ENCODE data around the gene HMSD. TPM values are rescaled to one million over a fixed set of nuclear protein-coding genes. Genes with fewer than 3 reads are reported as not detected.
A peak's percentile ranks its signal among the peaks of the same experiment; 100 is the strongest.

Gene HMSD
- total RNA-seq, 2 donors from 2014 or later: not detected

DNA sequence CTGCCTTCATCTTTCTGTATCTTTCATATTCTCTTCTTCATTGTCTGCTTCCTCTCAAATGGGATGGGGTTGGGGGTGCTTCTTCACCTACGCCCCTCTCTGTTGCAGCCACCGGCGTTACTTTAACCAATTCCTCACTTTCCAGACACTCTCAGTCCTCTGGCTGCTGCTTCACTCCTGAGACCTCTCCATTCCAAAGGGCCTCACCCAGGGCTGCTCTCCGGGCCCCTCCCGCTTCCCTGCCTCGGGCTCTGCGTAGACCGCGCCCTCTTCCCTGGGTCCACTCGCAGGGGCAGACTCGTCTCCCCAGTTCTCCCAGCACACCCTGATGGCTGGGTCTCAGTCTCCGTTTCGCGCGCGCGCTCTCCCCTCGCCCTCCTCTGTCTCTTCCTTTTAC is 21.7 kb downstream of the HMSD start:
- peak overlapping the region; percentile 92 to 95 for H3K27ac ChIP-seq
- no peak for TF ChIP-seq POLR2AphosphoS5 (IDR thresholded peaks at IDR 0.05)
- no peak for TF ChIP-seq POLR2A (IDR thresholded peaks at IDR 0.05)
- TF ChIP-seq, protein P1, sequence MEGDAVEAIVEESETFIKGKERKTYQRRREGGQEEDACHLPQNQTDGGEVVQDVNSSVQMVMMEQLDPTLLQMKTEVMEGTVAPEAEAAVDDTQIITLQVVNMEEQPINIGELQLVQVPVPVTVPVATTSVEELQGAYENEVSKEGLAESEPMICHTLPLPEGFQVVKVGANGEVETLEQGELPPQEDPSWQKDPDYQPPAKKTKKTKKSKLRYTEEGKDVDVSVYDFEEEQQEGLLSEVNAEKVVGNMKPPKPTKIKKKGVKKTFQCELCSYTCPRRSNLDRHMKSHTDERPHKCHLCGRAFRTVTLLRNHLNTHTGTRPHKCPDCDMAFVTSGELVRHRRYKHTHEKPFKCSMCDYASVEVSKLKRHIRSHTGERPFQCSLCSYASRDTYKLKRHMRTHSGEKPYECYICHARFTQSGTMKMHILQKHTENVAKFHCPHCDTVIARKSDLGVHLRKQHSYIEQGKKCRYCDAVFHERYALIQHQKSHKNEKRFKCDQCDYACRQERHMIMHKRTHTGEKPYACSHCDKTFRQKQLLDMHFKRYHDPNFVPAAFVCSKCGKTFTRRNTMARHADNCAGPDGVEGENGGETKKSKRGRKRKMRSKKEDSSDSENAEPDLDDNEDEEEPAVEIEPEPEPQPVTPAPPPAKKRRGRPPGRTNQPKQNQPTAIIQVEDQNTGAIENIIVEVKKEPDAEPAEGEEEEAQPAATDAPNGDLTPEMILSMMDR (IDR thresholded peaks at IDR 0.05): no peak
- H3K36me3 ChIP-seq: no peaks in the 10 kb centered on the region
- intact Hi-C loops (cut with DNase I): no loop called here
- H3K4me3 ChIP-seq: peak overlapping the region; percentile 69 to 74
- no peaks in the 10 kb centered on the region for H3K27me3 ChIP-seq (replicated peaks; ENCODE audit: insufficient read depth)
- no peaks in the 10 kb centered on the region for H3K9me3 ChIP-seq
- peak; percentile 35 for DNase-seq (ENCODE audit: low spot score)
- no peaks in the 10 kb centered on the region for H3K4me1 ChIP-seq (replicated peaks)
- 16% methylated on average over 18 of the region's 18 CpGs for WGBS

DNA sequence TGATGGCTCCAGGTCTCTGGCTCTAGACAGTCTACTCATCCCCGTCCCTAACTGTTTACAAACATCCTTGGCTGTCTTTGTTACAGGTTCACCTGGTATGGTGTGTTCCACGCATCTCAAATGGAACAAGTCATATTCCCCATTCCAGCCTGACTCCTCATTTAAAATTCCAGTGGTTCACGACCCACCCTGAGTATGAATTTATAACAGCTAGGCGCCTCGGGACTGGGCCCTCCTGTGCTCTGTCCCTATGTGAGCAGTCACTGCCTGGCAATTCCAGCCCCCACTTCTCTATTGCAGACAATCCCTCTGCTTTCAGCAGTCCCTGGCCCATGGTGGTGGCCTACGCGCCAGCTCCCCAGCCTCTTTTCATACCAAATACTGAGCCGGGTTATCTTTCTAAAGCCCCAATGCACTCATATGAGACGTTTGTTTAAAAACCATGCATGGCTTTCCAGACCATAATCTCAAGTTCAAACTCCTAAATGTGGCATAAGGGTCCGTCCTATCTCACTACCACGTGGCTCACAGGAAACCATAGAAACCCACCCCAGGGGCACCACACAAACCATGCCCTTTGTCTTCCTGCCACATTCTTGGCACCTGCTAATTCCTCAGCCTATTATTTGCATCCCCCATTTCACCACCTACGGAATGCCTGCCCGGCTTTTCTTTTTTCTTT is 22.4 kb downstream of the HMSD start:
- Histone ChIP-seq H3K9me3 (no peaks in the 10 kb centered on the region), H3K4me1 (replicated peaks) (no peaks in the 10 kb centered on the region), H3K27ac (peak overlapping the region; percentile 92 to 95), H3K36me3 (no peaks in the 10 kb centered on the region), H3K4me3 (peak overlapping the region in 1 of 2 donors; percentile 74), H3K27me3 (replicated peaks; ENCODE audit: insufficient read depth) (no peaks in the 10 kb centered on the region)
- 54% methylated on average over 13 of the region's 13 CpGs for WGBS
- intact Hi-C loops (cut with DNase I): no loop called here
- DNase-seq (ENCODE audit: low spot score): no peak
- TF ChIP-seq POLR2A (IDR thresholded peaks at IDR 0.05): no peak

DNA sequence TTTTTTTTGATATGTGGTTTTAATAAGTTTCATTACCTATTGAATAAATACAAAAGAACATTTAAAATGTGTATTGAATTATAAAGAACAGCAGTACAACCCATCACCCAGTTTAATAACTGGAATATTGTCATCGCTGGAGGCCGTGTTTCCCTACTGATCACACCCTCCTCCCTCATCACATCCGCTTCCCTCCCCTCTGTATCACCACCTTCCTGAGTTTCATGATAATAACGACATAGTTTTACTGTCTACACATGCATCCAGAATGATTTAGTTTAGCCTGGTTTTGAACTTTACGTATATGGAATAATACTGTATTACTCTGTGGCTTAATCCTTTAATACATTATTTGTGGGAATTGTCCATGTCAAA is 22.9 kb downstream of the HMSD start:
- WGBS: 71% methylated on average over 5 of the region's 5 CpGs
- intact Hi-C loops (cut with DNase I): no loop called here
- no peak overlapping the region for H3K27ac ChIP-seq

DNA sequence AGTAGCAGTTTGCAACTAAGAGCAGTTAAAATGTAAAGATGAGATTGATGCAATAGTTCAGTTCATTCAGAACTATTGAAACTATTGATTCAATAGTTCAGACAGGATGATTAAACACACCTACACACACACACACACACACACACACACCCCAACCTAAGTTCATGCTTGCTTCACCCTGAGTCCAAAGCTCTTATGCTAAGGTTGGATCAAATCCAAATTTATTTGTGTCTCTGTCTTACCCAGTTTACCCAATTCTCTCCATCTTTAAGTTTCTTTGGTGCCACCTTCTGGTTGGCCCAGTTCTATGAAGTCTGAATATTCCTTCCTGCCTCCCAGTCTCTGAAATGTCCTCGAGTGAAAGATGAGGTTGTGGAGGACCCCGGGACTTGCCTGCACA is 25.9 kb downstream of the HMSD start:
- Histone ChIP-seq H3K9me3 (no peaks in the 10 kb centered on the region), H3K4me1 (replicated peaks) (no peaks in the 10 kb centered on the region), H3K4me3 (no peak overlapping the region), H3K27ac (no peak overlapping the region), H3K36me3 (no peaks in the 10 kb centered on the region), H3K27me3 (replicated peaks; ENCODE audit: insufficient read depth) (no peaks in the 10 kb centered on the region)
- 57% methylated on average over 2 of the region's 2 CpGs for WGBS
- no peak for TF ChIP-seq POLR2AphosphoS5 (IDR thresholded peaks at IDR 0.05)
- TF ChIP-seq, protein P1 (IDR thresholded peaks at IDR 0.05): peak in 1 of 4 experiments; percentile 12
- no peak for DNase-seq (ENCODE audit: low spot score)
- intact Hi-C loops (cut with DNase I): no loop called here

More for the DNA sequence above, 22.9 kb downstream of the HMSD start:
- H3K4me3 ChIP-seq: no peak overlapping the region
- TF ChIP-seq, protein P1 (IDR thresholded peaks at IDR 0.05): no peak
- no peak for TF ChIP-seq POLR2A (IDR thresholded peaks at IDR 0.05)
- TF ChIP-seq POLR2AphosphoS5 (IDR thresholded peaks at IDR 0.05): no peak
- no peaks in the 10 kb centered on the region for H3K36me3 ChIP-seq
- no peak for DNase-seq (ENCODE audit: low spot score)
- H3K4me1 ChIP-seq (replicated peaks): no peaks in the 10 kb centered on the region
- no peaks in the 10 kb centered on the region for H3K27me3 ChIP-seq (replicated peaks; ENCODE audit: insufficient read depth)
- no peaks in the 10 kb centered on the region for H3K9me3 ChIP-seq

DNA sequence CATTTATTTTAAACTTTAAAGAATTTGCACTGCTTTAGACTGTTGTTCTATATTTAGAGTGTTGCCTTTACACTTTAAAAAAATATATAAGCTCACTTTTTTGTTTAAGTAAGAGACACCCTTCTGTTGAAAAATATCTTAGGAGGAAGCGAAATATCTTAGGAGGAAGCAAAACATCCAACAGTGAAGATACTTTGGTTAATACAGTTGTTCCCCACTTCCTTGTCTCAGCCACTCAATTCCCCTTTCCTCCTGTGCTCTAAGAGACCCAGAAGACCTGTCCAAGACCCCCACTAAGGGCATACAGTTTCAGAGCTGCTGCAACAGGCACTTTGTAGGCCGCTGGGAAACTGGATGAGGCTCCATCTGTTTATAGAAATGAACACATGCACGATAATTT is 26.5 kb downstream of the HMSD start:
- Histone ChIP-seq H3K9me3 (no peaks in the 10 kb centered on the region), H3K36me3 (no peaks in the 10 kb centered on the region), H3K27ac (no peak overlapping the region), H3K27me3 (replicated peaks; ENCODE audit: insufficient read depth) (no peaks in the 10 kb centered on the region), H3K4me3 (no peak overlapping the region), H3K4me1 (replicated peaks) (no peaks in the 10 kb centered on the region)
- TF ChIP-seq POLR2AphosphoS5 (IDR thresholded peaks at IDR 0.05) (no peak), POLR2A (IDR thresholded peaks at IDR 0.05) (no peak)
- TF ChIP-seq, protein P1 (IDR thresholded peaks at IDR 0.05): no peak
- intact Hi-C loops (cut with DNase I): no loop called here
- DNase-seq (ENCODE audit: low spot score): no peak
- WGBS: 75% methylated on average over 3 of the region's 3 CpGs
